ENCODE results near the gene XIRP2. TPM values are rescaled to one million over a fixed set of nuclear protein-coding genes. Genes with fewer than 3 reads are reported as not detected.
A peak's percentile ranks its signal among the peaks of the same experiment; 100 is the strongest.

The XIRP2 gene
- total RNA-seq, 1 donor from 2014 or later = not detected

GRCh38 chr2:167287212-167287611, 398.9 kb downstream of the XIRP2 start:
- DNase-seq (ENCODE audit: low read depth in 2 of 2) = no peak

- no peak for DNase-seq (ENCODE audit: low read depth in 2 of 2)
Observed at GRCh38 chr2:167289651-167290410, 401.6 kb downstream of the XIRP2 start.

DNA sequence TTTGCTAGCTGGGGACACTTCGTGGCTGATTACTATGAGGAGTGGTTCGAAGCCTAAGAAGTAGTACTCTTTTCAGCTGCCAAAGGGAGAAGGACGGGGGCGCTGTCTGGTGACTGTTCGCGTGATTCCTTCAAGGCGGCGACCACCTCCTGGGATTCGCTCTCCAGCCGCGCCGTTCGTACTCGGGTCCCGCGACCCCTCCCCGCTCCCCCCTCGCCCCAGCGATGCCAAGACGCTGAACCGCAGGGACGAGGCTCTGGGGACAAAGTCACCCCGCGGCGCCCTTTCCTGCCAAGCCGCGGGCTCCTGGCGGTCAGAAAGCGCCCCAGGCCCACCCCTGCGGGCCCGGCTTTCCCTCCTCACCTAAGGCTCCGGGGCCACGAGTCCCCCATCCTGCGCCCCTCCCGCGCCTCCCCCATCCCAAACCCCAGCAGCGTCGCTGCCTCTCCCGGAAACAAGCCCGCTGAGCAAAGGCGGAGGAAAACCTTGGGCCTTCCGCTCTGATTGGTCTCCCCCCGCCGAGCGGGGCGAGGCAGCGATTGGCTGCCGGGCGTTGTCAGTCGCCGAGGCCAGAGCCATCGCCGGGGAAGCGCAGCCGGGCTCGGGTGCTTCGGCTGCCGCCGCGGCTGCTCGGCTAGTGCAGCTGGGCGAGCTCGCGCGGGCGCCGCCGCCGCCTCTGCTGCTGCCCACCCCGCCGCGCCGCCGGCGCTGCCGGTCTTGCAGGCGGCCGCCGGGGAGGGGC, 404.3 kb downstream of the XIRP2 start, which contains the start of gene B3GALT1:
Gene B3GALT1 (plus strand): TSS at position 572 of the 742 bp plus-strand sequence.
- peak; percentile 86 to 89 for DNase-seq (ENCODE audit: low read depth in 2 of 2)

- DNase-seq (ENCODE audit: low read depth in 2 of 2) = peak; percentile 10 to 27
Observed at GRCh38 chr2:167293172-167293781, 405.0 kb downstream of the XIRP2 start.

- DNase-seq (ENCODE audit: low read depth in 2 of 2) = peak in 1 of 2 donors; percentile 1
Observed at GRCh38 chr2:167293943-167294775, 405.9 kb downstream of the XIRP2 start.

- DNase-seq (ENCODE audit: low read depth in 2 of 2) = peak in 1 of 2 donors; percentile 18
Observed at GRCh38 chr2:167294776-167295140, 406.5 kb downstream of the XIRP2 start.

DNA sequence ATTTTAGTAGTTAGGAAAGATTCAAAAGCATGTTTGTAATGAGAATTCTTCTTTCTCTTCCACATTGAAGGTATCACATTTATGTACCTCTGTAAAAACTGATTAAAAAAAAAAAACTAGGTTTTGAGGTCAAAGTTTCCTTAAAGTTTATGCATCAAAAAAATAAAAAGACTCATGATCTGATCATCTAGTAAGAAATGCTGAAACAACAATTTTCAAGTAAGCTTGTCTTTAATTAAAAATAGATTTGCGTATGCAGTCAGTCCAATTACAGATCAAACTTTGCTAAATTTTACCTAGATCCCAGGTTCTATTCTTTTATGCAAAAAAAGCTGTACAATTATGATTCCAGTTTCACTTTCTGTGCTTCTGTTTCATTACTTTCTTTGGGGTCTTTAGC, 409.0 kb downstream of the XIRP2 start:
- no peak for DNase-seq (ENCODE audit: low read depth in 2 of 2)

- DNase-seq (ENCODE audit: low read depth in 2 of 2) = no peak
Observed at GRCh38 chr2:167298017-167298416, 409.7 kb downstream of the XIRP2 start.
